Smooth muscle cell (in vitro differentiated cells): ENCODE measurements around the gene KTN1. TPM values are rescaled to one million over a fixed set of nuclear protein-coding genes. Genes with fewer than 3 reads are reported as not detected.
A peak's percentile ranks its signal among the peaks of the same experiment; 100 is the strongest.

Source experiments
- DNase-seq: peaks from one replicate; lab custom pipeline; 2025; ENCODE audit not compliant: unreplicated experiment; lab: John Stamatoyannopoulos, UW
- H2AFZ ChIP-seq: fragments of 200-600 bp; sonication (generic); 2 replicates; pipeline ENCODE4 v1.6.0; 2016; ENCODE audit warnings: antibody characterized with exemption, low read depth, mild to moderate bottlenecking
- H3F3A ChIP-seq: fragments of 200-600 bp; sonication (generic); 2 replicates; pipeline ENCODE4 v1.6.0; 2017; ENCODE audit warnings: antibody characterized with exemption, low read depth
- H3K27ac ChIP-seq: fragments of 200-600 bp; sonication (generic); 2 replicates; pipeline ENCODE4 v1.5.1; 2016; ENCODE audit warnings: low read depth, mild to moderate bottlenecking
- H3K27me3 ChIP-seq: fragments of 200-600 bp; sonication (generic); 2 replicates; pipeline ENCODE4 v1.6.1; 2016; ENCODE audit warnings: low read depth, mild to moderate bottlenecking
- H3K36me3 ChIP-seq: fragments of 200-600 bp; sonication (generic); 2 replicates; pipeline ENCODE4 v1.5.1; 2016; ENCODE audit warnings: low read depth
- H3K4me1 ChIP-seq: fragments of 200-600 bp; sonication (generic); 2 replicates; pipeline ENCODE4 v1.5.1; 2016; ENCODE audit warnings: low read depth
- H3K4me2 ChIP-seq: fragments of 200-600 bp; sonication (generic); 2 replicates; pipeline ENCODE4 v1.6.0; 2016; ENCODE audit warnings: mild to moderate bottlenecking
- H3K4me3 ChIP-seq: fragments of 200-600 bp; sonication (generic); 2 replicates; pipeline ENCODE4 v1.5.1; 2016; ENCODE audit warnings: mild to moderate bottlenecking
- H3K79me2 ChIP-seq: fragments of 200-600 bp; sonication (generic); 2 replicates; pipeline ENCODE4 v1.6.0; 2016; ENCODE audit warnings: low read depth, mild to moderate bottlenecking
- H3K9ac ChIP-seq: fragments of 200-600 bp; sonication (generic); 2 replicates; pipeline ENCODE4 v1.6.0; 2016; ENCODE audit warnings: low read depth
- H3K9me3 ChIP-seq: fragments of 200-600 bp; sonication (generic); replicated peaks from 2 replicates; pipeline ENCODE4 v1.5.1; 2016; ENCODE audit warnings: low read depth
- H4K20me1 ChIP-seq: fragments of 200-600 bp; sonication (generic); 2 replicates; pipeline ENCODE4 v1.6.0; 2016; ENCODE audit warnings: low read depth
- CTCF ChIP-seq: fragments of 200-600 bp; sonication (generic); IDR thresholded peaks from 2 replicates; pipeline ENCODE4 v1.5.1; 2017; ENCODE audit warnings: borderline replicate concordance, mild to moderate bottlenecking, antibody characterized with exemption; ENCODE audit not compliant: insufficient read depth, poor library complexity, severe bottlenecking
- WGBS: methylation state at CpG from one replicate; pipeline ENCODE4 v1.1.7; 2016; ENCODE audit warnings: low lambda C conversion rate; 5-methylcytosine and 5-hydroxymethylcytosine counted together
- polyA plus RNA-seq: library from polyadenylated mRNA; unstranded; fragments of >200 nt; fragmentation: Nextera tagmentation; extraction: Ambion mirVana; gene quantifications from 2 replicates; pipeline ENCODE4 v1.2.1, GENCODE V29; 2016
- total RNA-seq: library from RNA; depleted of rRNA; stranded (reverse); fragments of >200 nt; gene quantifications from 2 replicates; pipeline ENCODE4 v1.2.3, GENCODE V29; 2014

Gene KTN1
- total and polyA plus RNA-seq, 2 experiments from 2014 or later = 84.8 to 119 TPM

- Histone ChIP-seq H3K9ac (no peak overlapping the region), H3K4me3 (no peak overlapping the region), H3K4me1 (peaks cover 44% of the 10 kb centered on the region), H3K79me2 (peaks cover 90% of the 10 kb centered on the region), H2AFZ (no peak overlapping the region), H3F3A (peaks cover 5% of the 10 kb centered on the region), H4K20me1 (peaks cover 83% of the 10 kb centered on the region), H3K9me3 (no peaks in the 10 kb centered on the region), H3K36me3 (no peaks in the 10 kb centered on the region), H3K27ac (peak overlapping the region; percentile 11), H3K4me2 (peak overlapping the region; percentile 80), H3K27me3 (no peaks in the 10 kb centered on the region)
- WGBS = 32% methylated on average over 2 of the region's 2 CpGs
- TF ChIP-seq CTCF = no peak
- DNase-seq = no peak
These were observed 4.0 kb downstream of the KTN1 start for GRCh38 chr14:55583942-55584468.

DNA sequence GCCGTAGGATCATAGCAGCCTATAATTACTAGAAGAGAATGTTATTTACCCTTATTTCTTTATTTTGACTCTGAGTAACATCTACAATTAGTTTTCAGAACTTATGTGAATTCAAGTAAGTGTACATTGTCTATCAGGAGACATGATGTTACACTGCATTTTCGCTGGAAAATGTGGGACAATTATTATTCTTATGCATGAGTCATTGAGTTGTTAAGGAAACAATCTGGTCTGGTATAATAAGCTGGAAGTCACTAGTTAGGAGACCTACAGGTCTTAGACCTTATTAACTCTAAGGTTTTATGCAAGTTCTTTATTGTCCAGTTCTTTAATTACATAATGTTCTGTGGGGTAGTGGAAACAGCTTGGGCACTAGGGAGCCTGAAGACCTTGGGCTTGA lies 5.8 kb downstream of the KTN1 start:
- 28% methylated on average over 2 of the region's 2 CpGs for WGBS
- no peaks in the 10 kb centered on the region for H3K36me3 ChIP-seq
- H3K4me1 ChIP-seq = peaks cover 44% of the 10 kb centered on the region
- no peak overlapping the region for H2AFZ ChIP-seq
- H3K9ac ChIP-seq = peak overlapping the region; percentile 20
- H3K9me3 ChIP-seq = no peaks in the 10 kb centered on the region
- peak overlapping the region; percentile 42 for H3K4me2 ChIP-seq
- no peak overlapping the region for H3K4me3 ChIP-seq
- no peak for TF ChIP-seq CTCF
- H3F3A ChIP-seq = no peaks in the 10 kb centered on the region
- H3K27ac ChIP-seq = peak overlapping the region; percentile 64
- H3K27me3 ChIP-seq = no peaks in the 10 kb centered on the region
- DNase-seq = no peak
- H3K79me2 ChIP-seq = peaks cover 99% of the 10 kb centered on the region
- H4K20me1 ChIP-seq = peaks cover 100% of the 10 kb centered on the region

DNA sequence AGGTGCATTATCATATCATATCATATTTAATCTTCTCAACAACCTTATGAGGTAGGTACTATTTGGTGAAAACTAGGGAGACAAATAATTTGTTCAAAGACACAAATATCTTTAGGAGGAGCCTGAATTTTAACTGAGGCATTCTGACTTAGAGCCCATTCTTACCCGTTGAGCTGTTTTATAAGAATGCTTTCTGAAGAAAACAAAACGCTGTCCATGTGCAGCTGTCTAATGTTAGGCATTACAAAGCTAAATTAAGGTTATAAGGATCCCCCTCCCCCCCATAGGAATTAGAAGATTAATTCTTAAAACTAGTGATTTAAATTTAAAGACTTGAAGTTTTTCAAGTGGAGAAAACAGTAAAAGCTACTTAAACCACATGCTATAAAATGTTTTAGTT lies 6.4 kb downstream of the KTN1 start:
- Histone ChIP-seq H4K20me1 (peaks cover 100% of the 10 kb centered on the region), H2AFZ (no peak overlapping the region), H3F3A (no peaks in the 10 kb centered on the region), H3K36me3 (no peaks in the 10 kb centered on the region), H3K4me2 (peak overlapping the region; percentile 42), H3K27me3 (no peaks in the 10 kb centered on the region), H3K9me3 (no peaks in the 10 kb centered on the region), H3K9ac (peak overlapping the region; percentile 20), H3K27ac (peak overlapping the region; percentile 64), H3K4me1 (peaks cover 42% of the 10 kb centered on the region), H3K79me2 (peaks cover 99% of the 10 kb centered on the region), H3K4me3 (no peak overlapping the region)
- no peak for DNase-seq
- WGBS = 30% methylated on average over 2 of the region's 2 CpGs
- no peak for TF ChIP-seq CTCF

- Histone ChIP-seq H3K9me3 (no peaks in the 10 kb centered on the region), H4K20me1 (peaks cover 100% of the 10 kb centered on the region)
These were observed 7.8 kb downstream of the KTN1 start for GRCh38 chr14:55587847-55588246.

More at GRCh38 chr14:55587847-55588246, 7.8 kb downstream of the KTN1 start:
- no peak for TF ChIP-seq CTCF
- H3F3A ChIP-seq = no peaks in the 10 kb centered on the region
- no peak overlapping the region for H3K4me3 ChIP-seq
- no peak for DNase-seq
- H3K4me2 ChIP-seq = peak overlapping the region; percentile 38
- H3K9ac ChIP-seq = no peak overlapping the region
- peak overlapping the region; percentile 69 for H3K27ac ChIP-seq
- WGBS = 87% methylated on average over 1 of the region's 1 CpG
- H3K4me1 ChIP-seq = peaks cover 28% of the 10 kb centered on the region
- H3K27me3 ChIP-seq = no peaks in the 10 kb centered on the region
- no peaks in the 10 kb centered on the region for H3K36me3 ChIP-seq
- no peak overlapping the region for H2AFZ ChIP-seq
- peaks cover 99% of the 10 kb centered on the region for H3K79me2 ChIP-seq
